Measurements from ENCODE around the gene MTHFD2L.

DNA sequence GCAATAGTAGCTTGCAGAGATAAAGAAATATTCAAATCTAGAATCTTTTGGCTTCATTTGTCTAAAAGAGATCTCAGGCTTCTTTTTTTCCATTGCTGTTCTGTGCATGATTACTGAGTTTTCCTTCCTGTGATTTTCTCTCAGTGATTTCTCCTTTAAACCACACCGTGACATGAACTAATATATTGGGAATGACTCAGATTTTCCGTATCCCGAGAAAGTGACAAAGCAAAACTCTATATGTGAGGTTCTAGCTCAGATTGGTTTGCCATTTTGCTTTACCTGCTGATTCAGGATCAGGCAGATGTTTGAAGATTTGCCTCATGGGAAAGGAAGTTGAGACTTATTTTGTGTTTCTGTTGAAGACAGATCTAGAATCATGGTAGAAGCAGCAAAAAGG is 59.4 kb downstream of the MTHFD2L start:
- TF ChIP-seq POLR2A (IDR thresholded peaks at IDR 0.05), result no peak
- TF ChIP-seq, protein P1, sequence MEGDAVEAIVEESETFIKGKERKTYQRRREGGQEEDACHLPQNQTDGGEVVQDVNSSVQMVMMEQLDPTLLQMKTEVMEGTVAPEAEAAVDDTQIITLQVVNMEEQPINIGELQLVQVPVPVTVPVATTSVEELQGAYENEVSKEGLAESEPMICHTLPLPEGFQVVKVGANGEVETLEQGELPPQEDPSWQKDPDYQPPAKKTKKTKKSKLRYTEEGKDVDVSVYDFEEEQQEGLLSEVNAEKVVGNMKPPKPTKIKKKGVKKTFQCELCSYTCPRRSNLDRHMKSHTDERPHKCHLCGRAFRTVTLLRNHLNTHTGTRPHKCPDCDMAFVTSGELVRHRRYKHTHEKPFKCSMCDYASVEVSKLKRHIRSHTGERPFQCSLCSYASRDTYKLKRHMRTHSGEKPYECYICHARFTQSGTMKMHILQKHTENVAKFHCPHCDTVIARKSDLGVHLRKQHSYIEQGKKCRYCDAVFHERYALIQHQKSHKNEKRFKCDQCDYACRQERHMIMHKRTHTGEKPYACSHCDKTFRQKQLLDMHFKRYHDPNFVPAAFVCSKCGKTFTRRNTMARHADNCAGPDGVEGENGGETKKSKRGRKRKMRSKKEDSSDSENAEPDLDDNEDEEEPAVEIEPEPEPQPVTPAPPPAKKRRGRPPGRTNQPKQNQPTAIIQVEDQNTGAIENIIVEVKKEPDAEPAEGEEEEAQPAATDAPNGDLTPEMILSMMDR (IDR thresholded peaks at IDR 0.05), result no peak
